Central memory CD4-positive, alpha-beta T cell (primary cell): ENCODE results near the gene A3GALT2.

Source experiments
- DNase-seq: peaks from one replicate; pipeline ENCODE4 v3.0.0; 2022

The A3GALT2 gene

DNA sequence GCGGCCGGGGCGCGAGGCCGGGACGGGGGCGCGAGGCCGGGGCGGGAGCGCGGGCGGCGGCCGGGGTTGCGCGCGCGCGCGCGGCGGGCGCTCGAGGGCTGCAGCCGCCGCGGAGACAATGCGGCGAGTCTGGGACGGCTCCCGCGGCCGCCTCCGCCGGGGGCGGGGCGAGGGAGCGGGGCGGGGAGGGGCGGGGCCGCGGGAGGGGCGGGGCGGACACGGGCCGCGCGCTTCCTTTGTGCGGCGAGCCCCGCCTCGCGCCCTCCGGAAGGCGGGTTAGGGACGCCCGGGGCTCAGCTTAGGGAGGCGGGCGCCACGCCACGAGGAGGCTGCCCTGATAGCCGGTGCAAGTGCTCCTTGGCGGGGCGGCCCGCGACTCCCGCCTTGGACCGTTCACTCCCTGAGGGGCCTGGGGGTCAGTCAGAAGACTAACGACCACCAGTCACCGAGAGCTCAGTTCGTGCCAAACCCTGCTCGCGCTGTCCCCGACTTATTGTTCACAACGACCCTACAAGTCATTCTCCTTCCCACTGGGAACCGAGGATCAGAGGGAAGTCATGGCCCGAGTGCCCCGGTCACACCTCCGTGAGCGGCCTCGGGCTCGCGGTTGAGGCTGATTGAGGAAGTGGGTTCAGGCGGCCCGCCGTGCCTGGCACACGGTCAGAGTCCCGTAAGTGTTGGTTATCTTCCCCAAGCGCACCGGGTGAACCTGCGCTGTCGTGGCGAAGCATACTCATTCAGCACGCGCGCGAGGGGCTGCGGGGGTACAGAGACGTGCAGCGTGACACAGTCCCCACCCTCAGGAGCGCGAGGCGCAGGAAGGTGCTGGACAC lies 29.1 kb upstream of the A3GALT2 start:
- peak; percentile 72 for DNase-seq

DNA sequence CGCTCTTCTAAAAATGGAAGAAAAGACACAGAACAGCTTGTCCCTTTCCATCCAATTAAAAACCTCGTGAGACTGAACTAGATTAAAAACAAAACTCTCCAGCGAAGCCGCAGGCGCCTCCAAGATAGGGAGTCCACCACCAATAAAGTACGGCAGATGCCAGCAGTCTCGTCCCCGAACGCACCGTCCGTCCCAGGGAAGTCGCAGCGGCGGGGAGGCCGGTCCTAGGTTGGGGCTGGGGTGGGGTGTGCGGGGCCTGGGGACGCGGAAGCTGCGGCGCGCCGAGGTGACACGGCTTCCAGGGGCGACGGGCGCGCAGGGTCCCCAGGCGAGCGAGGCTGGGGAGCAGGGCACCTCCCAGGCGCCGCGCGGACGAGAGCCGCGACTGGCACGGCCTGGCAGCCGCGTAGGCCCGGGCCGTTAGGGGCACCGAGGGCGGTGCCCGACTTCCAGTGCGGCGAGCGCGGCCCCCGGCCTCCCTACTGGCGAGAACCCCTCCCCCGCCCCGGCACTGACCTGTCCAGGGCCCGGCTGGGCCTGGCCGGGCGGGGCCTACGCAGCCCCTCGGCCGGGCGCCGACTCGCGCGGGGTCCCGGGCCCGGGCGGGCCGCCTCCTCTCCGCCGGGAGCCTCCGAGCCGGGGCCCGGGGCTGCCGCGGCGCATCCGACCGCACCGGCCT lies 28.3 kb upstream of the A3GALT2 start:
- peak; percentile 33 for DNase-seq

DNA sequence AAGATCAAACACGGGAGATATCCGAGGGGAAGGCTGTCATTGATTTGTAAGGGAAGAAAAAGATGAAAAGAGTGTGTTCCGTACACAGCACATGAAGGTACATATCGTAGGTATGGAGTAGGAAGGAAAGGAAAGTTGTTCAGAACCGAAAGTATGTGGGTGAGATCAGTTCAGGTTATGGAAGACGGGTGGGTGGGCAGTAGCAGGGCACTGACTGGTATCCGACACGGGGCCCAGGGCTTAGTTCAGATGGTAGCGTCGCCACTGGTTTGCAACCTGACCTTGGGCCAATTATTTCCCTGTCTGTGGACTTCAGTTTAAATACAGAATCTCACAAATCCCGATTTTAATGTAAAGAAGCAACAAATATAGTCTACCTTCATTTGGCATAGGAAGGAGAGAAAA lies 27.8 kb upstream of the A3GALT2 start:
- DNase-seq, result peak; percentile 19

DNA sequence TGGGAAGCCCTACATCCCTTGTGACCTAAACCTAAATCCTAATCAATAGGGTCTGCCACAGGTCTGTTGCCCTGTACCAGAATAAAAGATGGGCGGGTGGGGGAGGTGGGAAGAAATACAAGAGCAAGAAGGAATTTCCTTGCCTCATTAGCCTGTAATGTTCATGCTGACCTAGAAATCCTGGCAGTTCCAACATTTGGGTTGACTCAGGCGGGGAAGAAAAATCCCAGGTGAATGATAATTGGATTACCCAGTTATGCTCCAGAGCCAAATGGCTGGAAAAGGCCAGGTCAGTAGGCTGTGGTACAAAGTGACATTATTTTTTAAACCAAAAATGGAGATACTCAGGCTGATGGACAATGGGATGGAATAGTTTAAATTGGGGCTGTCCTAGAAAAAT lies 27.3 kb upstream of the A3GALT2 start:
- DNase-seq, result no peak

DNA sequence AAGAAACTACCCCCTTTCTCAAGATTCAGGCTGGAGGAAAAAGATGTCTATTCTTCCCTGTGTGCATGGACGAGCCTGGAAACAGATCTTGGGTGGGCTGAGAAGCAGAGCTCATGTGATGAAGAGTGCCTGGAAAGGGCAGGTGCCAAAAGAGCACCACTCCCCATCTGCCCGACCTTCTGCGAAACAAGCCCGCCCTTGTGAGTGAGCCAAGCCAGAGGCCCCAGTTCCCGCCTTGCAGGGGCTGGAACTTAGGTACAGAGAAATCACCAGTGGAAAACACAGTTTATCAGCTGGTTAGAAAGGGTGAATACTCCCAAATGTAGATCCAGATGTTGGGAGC lies 26.7 kb upstream of the A3GALT2 start:
- DNase-seq, result no peak

DNA sequence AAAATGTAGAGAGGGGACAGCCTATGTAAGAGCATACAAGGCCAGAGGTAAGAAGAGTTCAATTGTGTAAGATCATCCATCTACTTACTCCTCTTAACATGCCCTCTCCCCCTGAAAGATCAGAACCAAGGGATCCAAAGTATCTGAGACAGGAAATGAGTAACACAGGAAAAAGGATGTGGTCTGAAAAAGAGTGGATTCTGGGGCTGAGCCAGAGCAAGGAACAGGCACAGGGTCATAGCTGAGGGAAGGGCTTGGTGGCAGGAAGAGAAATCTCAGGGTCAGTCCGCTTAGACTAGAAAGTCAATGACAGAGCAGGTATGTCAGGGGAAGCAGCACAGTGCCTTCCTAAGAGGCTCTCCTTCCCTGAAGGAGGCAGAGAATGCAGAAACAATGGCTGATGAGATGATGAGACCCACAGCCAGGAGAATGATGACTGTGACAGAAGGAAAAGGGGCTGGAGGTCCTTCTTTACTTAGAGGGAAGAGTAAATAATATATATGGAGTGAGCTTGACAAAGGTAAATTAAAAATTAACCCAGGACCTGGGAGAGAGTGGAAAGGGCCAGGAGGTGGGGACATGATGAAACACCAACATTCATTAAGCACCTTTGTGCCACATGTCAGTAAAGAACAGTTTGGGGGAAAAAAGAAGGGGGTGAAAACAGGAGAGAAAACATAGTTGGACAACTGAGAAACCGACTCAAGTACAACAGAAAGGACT lies 26.2 kb upstream of the A3GALT2 start:
- DNase-seq, result no peak

DNA sequence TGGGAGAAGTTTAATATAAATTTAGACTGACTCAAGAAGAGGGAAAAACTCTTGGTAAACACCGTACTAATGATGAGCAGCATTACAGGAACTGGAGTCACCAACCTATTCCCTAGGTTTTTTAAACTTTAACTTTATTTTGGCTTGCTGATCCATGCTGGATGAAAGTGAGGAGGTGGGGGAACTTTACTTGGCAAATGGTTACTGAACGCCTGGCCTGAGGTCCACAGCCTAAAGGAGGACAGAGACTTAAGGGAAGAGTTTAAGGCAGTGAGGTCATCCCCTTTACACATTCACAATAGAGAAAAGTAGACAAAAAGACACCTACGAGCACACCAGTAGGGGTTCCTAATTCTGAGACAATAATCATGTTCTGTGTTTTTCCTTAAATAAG lies 25.6 kb upstream of the A3GALT2 start:
- no peak for DNase-seq

DNA sequence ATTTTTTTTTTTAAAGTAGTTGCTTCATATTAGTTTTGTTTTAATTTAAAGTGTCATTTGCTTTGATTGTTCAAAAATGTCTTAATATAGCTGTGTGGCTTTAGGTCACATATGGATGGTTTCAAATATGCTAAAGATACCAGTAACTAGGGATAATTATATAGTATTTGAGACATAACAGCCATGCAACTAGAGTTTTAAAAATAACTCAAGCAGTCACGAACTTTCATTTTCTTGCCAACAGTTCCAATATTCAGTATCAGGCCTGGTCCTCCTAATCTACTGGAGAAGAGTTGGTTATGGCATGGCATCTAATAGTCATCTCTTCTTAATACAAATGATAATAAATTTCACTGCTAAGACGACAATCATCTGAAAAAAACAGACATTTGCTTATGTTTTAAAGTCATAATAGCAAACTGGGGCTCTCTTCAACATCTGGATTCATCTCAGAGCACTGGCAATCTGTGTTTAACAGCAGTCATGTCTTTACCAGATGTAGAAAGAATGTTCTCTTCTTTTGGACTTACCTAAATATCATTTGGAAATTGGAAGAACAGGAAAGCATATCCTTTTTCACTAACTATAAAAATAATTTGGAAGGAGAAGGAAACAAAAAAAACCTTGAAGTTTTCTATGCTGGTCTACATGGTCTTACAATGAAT lies 24.1 kb upstream of the A3GALT2 start:
- DNase-seq, result no peak

DNA sequence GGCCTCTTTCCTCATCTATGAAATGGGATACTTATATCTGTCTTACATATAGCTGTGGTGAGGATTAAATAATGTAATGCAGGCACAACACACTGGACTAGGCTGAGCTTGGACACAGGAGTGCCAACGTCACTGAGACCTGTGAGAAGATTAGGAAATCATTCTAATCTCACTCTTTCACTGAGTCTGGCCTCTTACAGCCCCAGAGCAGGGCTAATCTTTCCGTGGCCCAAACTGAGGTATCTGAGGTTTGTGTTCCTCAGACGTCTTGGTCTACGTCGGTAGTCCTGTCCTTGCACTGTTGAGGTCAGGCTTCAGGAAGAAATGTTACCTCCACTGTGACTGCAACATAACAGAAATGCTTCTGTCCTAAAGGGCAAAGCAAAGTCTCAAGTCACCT lies 22.6 kb upstream of the A3GALT2 start:
- DNase-seq, result no peak

DNA sequence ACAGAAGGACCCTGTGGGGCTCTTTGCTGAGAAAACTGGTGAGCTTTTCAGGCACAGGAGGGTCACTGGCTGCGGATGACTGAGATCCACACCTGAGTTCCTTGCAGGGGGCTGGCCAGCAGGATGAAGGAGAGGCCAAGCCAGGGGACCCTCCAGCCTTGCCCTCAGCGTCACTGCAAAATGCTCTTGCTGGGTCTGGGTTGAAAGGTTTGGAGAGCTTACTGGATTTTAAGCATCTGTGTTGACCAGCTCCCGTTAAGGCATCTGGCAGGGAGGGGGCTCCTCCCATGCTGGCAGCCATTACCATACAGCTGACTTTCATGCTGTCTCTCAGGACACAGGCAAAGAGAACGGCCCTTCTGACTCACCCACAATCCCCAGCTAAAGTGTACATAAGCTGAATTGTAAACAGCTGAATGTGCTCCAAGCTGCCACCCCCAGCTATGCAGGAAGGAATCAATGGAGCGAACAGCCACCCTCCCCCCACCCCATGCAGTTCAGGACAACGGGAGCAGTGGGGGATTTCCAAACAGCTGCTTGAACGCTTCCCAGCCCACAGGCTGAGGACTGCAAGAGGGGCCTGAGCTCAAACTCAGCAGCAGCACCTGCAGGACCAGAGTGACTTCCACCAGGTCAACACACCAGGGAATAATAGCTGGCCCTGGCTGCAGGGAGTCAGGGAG lies 21.3 kb upstream of the A3GALT2 start:
- no peak for DNase-seq

DNA sequence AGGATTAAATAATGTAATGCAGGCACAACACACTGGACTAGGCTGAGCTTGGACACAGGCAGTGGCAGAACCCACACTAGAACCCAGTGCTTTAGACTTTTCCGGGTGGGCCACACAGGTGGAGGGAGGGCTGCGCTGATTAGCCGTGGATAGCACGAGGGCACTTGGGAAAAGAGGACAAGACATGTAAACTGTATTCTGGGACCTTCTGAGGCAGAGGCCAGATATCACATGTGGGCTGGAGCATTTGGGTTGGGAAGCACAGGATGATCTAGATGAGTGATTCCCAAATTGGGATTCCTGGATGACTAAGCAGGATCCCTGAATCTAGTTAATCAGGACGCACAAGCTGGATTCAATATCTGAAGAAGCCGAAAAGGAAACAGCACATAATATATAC lies 20.3 kb upstream of the A3GALT2 start:
- DNase-seq, result no peak

DNA sequence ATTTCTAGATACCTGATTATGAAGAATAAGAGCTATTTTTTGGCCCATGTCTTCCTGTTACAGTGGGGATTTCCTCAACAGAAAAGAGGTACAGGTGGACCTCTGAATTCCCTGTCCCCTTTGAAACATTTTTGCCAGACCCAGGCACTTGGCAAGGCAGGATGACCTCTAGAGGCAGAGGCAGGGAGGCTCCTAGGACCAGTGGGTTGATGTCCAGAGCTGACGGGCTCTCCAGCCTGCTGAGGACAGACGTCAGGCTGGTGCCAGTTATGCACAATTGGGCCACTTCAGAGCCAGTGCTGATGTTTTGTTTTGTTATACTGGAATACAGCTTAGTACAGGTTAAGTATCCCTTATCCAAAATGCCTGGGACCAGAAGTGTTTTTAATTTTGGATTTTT lies 18.5 kb upstream of the A3GALT2 start:
- no peak for DNase-seq

DNA sequence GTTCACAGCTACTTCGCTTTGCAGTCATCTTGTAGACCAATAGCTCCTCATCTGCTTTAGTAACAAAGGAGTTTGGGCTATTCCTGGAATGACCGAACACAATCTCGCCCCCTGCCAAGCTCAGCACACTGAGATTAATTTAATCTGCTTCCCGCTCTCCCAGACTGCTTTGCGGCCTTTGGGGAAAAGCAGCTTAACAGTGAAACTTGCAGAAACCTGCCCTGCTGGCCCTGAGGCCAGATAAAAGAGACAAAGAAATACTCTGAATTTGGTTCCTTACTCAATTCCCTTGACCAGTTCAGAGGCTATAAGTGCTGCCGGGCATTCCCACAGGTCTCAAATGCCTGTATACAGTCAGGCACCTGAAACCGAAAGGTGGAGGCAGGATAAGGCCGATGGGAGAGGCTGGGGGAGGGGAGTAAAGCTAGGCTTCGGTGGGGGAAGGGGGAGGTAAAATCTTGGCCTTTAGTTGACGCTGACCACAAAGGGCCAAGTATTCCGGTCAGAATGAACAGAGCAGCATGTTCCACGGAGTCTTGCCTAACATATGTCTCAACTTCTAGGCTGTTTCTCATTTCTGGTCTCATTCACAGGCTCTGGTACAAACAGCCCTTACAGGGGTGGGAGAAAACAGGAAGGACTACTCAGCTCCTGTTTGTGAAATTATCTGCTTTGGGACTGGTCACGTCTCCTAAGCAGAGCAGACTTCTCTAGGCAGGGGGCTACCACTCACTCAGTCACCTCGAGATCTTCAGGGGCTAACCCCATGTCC lies 17.7 kb upstream of the A3GALT2 start:
- DNase-seq, result no peak

DNA sequence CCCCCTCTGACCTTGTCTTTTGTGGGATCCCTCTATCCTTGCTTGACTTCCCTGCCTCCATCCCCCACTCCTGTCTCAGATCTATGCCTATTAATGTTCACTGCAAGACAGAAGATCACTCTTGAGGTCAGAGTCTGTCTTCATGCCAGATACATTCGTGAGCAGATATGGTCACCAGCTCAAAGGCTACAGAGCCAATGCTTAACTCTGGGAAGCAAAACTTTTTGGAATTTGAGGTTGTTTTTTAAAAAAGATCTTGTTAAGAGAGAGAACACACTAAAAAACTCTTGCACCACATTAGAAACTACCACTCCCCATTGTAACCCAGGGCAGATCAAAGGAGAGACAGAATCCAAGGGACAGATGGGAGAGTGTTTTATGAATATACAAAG lies 17.1 kb upstream of the A3GALT2 start:
- no peak for DNase-seq

DNA sequence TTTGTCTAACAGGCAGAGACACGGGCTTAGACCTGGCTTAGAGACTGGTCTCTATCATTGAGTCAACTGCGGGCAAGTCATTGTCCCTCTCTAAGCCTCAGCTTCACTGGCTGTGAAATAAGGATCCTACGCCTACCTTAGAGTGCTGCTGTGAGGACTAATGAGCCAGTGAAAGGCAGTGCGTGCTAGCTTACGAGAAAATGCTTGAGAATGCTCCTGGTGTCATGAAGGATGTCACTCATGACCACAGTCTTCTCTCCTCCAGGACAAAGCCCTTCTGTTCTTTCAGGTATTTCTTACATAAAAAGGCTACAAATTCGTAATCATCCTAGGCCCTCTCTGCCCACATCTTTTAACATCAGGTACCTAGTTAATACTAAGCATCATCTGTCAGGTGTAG lies 16.5 kb upstream of the A3GALT2 start:
- DNase-seq, result no peak

DNA sequence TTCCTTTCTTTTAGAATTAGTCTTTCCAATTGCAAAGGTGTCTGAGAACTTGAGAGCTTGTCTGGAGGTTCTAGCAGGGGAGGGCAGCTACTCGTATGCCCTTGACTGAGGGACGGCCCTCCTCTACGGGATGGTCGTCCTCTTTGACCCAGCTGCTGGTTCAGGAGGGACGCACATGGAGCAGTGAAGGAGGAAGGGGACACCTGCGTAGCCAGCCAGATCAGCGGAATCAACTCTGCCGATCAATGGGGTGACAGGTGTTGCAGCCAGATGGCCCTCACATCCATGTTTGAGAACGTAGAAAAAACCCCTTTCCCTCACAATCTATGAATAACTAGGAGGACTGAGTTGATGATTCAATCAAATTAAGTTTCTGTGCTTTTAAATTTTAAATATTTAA lies 15.7 kb upstream of the A3GALT2 start:
- no peak for DNase-seq

DNA sequence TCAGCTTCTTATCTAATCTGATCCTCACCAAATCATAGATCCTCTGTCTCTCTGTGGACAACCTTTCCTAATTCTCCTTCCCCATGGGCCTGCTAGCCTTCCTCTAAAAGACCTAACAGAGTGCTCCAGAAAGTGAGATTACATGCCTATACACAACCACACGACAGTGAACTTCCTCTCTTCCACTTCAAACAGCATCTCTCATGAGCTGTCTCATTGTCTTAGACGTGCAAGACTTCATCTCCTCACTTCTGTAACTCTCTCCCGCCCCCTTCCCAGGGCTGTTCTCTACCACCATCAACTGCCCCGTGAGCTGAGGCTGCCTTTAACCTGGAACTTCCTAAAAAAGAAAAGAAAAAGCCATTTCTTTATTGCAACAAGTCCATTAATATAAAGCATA lies 14.1 kb upstream of the A3GALT2 start:
- DNase-seq, result no peak

DNA sequence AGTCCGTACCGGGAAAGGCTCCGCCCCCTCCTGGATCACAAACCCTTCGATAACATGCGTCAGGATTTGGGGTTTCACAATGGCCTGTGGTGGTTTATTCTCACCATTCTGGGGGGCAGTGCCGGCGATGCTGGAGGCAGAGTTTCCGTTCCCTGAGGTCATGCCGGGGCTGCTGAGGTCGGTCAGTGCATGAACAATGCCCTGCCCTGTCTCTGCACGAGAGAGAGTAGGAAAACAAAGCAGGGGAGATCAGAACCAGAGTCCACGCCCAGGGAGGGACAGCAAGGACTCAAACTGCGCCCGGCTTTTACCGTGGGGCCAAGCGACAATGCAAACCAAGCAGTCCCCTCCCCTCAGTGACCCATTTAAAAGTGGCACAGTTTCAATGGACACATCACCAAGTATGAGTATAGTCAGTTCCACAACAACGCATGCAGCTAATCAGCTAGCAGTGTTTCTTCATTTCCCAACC lies 13.2 kb upstream of the A3GALT2 start:
- DNase-seq, result no peak

DNA sequence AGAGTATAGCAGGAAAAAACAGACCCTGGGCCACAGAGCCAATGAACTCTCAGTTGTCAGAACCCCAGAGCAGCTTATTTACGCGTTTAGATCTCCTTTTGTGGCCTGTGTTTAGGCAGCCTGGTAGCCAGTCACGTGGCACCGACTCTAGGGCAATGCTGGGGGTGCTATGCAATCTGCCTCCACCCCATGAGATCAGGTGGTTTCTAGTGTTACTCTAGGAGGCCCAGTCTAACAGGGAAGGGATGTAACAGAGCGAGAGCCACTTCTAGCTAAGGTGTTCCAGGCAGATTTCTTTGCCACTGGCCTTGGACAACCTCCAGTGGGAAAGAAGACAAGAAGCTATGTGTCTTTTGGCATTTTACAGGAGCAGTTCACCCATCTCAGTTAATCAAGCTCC lies 12.0 kb upstream of the A3GALT2 start:
- DNase-seq, result no peak

DNA sequence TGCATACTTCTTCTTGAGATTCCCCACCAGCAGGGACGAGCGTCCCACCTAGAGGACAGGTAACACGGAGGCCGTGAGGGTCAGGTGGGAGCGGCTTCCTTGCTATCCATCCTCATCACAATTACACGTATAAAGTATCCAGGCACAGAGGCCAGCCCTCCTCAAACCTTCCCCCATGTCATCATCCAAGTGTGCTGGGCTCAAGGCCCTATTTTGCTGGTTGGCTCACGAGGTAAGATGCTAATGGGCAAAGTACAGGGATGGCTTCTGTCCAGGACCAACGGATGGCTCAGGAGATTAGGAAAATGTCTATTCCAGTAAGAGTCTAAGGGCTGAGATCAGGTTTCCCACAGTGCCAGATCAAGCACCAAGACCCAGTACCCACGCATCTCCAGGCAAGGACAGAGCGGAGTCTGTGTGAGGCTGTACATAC lies 11.5 kb upstream of the A3GALT2 start:
- DNase-seq, result no peak

DNA sequence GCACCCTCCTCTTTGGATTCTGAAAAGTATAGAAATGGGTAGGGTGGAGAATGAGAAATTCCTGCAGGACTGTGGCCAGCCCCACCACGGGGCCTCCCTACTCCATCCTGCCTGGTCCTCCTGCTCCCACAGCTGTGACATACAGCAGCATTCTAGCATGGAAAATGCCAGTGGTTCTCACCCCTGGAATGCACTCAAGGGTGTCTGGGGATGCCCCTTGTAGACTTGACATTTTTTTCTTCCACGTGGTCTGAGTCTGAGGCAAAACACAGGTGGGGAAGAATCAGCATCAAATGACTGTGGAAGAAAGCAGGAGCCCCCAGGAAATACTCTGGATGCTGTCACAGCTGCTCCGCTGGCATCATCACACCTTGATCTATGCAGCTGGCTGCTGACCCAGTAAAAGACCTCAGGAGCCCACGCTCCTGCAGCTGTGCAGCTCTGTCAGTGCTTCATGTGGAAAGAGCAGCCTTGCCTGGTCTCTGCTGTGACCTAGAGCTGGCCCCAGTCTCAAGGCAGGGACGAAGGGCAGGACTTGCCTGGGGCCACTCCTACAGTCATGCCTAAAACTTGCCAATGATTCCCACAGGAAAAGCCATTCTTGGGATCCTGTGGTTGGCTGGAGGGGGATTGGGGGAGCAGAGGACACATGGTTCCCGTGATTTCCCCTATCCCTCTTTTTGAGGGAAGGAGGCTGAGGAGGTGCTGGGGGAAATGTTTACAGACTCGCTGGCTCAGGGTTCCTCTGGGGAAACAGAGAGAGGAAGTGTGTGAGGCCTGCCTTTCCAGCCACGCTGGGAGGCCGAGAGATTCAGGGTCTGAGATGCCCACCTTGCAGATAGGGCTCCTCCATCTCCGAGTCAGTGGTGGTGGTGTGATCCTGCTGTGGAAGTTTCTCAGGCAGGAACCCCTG lies 10.8 kb upstream of the A3GALT2 start:
- DNase-seq, result no peak
